ENCODE measurements around the gene SPAAR.

GRCh38 chr9:35882996-35883395 lies 26.3 kb upstream of the SPAAR start:
- TF ChIP-seq CTCF (IDR thresholded peaks at IDR 0.05) (no peak), POLR2A (IDR thresholded peaks at IDR 0.05) (no peak)
